ENCODE measurements around the gene TBC1D1.

DNA sequence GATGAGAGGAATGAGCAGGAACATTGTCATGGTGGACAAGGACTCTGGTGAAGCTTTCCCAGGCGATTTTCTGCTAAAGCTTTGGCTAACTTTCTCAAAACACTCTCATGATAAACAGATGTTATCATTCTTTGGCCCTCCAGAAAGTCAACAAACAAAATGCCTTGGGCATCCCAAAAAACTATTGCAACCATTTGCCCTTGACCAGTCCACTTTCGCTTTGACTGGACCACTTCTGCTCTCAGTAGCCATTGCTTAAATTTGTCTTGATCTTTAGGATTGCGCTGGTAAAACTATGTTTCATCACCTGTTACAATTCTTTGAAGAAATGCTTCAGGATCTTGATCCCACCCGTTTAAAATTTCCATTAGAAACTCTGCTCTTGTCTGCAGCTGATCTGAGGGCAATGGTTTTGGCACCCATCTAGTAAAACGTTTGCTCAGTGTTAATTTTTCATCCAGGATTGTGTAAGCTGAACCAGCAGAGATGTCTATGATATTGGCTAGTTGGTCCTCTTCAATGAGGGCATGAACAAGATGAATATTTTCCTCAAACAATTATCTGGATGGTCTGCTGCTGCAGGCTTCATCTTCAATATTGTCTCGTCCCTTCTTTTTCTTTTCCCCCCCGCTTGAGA is 14.8 kb downstream of the TBC1D1 start:
- TF ChIP-seq EZH2 (IDR thresholded peaks at IDR 0.05; ENCODE audit: borderline replicate concordance, low read depth, low read length, poor library complexity, severe bottlenecking) = no peak
- no peak for TF ChIP-seq CTCF (conservative IDR thresholded peaks at IDR 0.05; ENCODE audit: low read depth, low read length)
